ENCODE measurements around the gene OSM. TPM values are rescaled to one million over a fixed set of nuclear protein-coding genes. Genes with fewer than 3 reads are reported as not detected.
A peak's percentile ranks its signal among the peaks of the same experiment; 100 is the strongest.

OSM gene
- 10 to 100 TPM in 2 of 5 donors, 1 to 10 TPM in 3; 5.9 to 16.5 (median 7.4) TPM for total RNA-seq
- 11.5 TPM for total RNA-seq (2013)
- 0.50 to 73.9 (median 33.2) reads per million in 29 experiments for total RNA-seq

- Histone ChIP-seq H3K36me3 (ENCODE audit: control insufficient read depth in 2 of 2, extremely low read depth in 1 of 2, insufficient read depth in 1 of 2, low read length in 1 of 2) (peaks cover 5 to 23% of the 10 kb centered on the region in 2 donors), H3K4me1 (ENCODE audit: control insufficient read depth in 1 of 2, extremely low read depth in 1 of 2, insufficient read depth in 2 of 2, low read length in 2 of 2) (peaks cover 7 to 65% of the 10 kb centered on the region in 2 experiments), H3K9me3 (no peaks in the 10 kb centered on the region), H3K27ac (ENCODE audit: low read length) (peak within 1 kb of the TSS; percentile 100), H3K4me3 (ENCODE audit: control insufficient read depth in 1 of 2, extremely low read depth in 1 of 2, low read length in 1 of 2) (peak within 1 kb of the TSS; percentile 67 to 92), H3K27me3 (replicated peaks in 1 of 2; ENCODE audit: control insufficient read depth in 2 of 2, extremely low read depth in 1 of 2, insufficient read depth in 2 of 2, low read length in 1 of 2) (no peaks in the 10 kb centered on the region)
- Mint-ChIP-seq H3K27ac (peak within 1 kb of the TSS; percentile 94 to 96), H3K9me3 (no peaks in the 10 kb centered on the region), H3K36me3 (peaks cover 4% of the 10 kb centered on the region), H3K4me3 (peak within 1 kb of the TSS; percentile 86 to 91 (median 87)), H3K27me3 (no peaks in the 10 kb centered on the region), H3K4me1 (peaks cover 49 to 63% (median 56%) of the 10 kb centered on the region in 3 donors)
- POLR2A ChIA-PET, result interaction anchor here in 1 of 2 donors (0.7 to 0.8 kb wide), 2 partner anchors 230 to 324 kb away, joined by 3 to 4 read pairs; no protein-coding TSS in a partner anchor
- DNase-seq (peak; percentile 50 to 87 (median 69)), ATAC-seq (replicated peaks in 1 of 4) (peak; percentile 33 to 53 (median 45))
- CTCF ChIA-PET, result interaction anchor here in 1 of 2 donors (0.6 to 0.9 kb wide), 4 partner anchors 12 to 90 kb away, joined by 3 read pairs; no protein-coding TSS in a partner anchor
- 0% methylated on average over 29 of the region's 35 CpGs for WGBS (ENCODE audit: insufficient coverage)
These were observed at the start of gene OSM for GRCh38 chr22:30266445-30267381. OSM (minus strand) TSS chr22:30266851; CDS start chr22:30266799, 52 bp downstream.

- WGBS (ENCODE audit: insufficient coverage), result 100% methylated on average over 1 of the region's 2 CpGs
- no peaks in the 10 kb centered on the region for H3K27me3 Mint-ChIP-seq
- peak overlapping the region; percentile 52 for H3K27ac ChIP-seq (ENCODE audit: low read length)
- no peaks in the 10 kb centered on the region for H3K9me3 ChIP-seq
- DNase-seq (no peak), ATAC-seq (replicated peaks in 1 of 4) (peak in 1 of 4 experiments; percentile 23)
- H3K4me1 Mint-ChIP-seq, result peaks cover 97 to 98% (median 98%) of the 10 kb centered on the region in 3 donors
- peak overlapping the region; percentile 91 for H3K27ac Mint-ChIP-seq
- H3K36me3 Mint-ChIP-seq, result peaks cover 42% of the 10 kb centered on the region
- ChIA-PET CTCF (interaction anchor here (0.8 to 1.4 kb wide), 2 partner anchors 28 kb away, joined by 3 to 4 read pairs; no protein-coding TSS in a partner anchor), POLR2A (interaction anchor here in 1 of 2 donors (0.5 kb wide), 1 partner anchor 12 kb away, joined by 3 read pairs; no protein-coding TSS in a partner anchor)
- no peaks in the 10 kb centered on the region for H3K27me3 ChIP-seq (replicated peaks in 1 of 2; ENCODE audit: control insufficient read depth in 2 of 2, extremely low read depth in 1 of 2, insufficient read depth in 2 of 2, low read length in 1 of 2)
- peak overlapping the region; percentile 4 to 73 (median 8) for H3K4me3 Mint-ChIP-seq
- H3K9me3 Mint-ChIP-seq, result no peaks in the 10 kb centered on the region
- H3K4me3 ChIP-seq (ENCODE audit: control insufficient read depth in 1 of 2, extremely low read depth in 1 of 2, low read length in 1 of 2), result no peak overlapping the region
- H3K36me3 ChIP-seq (ENCODE audit: control insufficient read depth in 2 of 2, extremely low read depth in 1 of 2, insufficient read depth in 1 of 2, low read length in 1 of 2), result peaks cover 5 to 37% of the 10 kb centered on the region in 2 donors
- H3K4me1 ChIP-seq (ENCODE audit: control insufficient read depth in 1 of 2, extremely low read depth in 1 of 2, insufficient read depth in 2 of 2, low read length in 2 of 2), result peaks cover 76 to 99% of the 10 kb centered on the region in 2 experiments
These were observed 49.4 kb upstream of the OSM start for GRCh38 chr22:30315962-30316576.

- Mint-ChIP-seq H3K27ac (peak overlapping the region; percentile 91), H3K27me3 (no peaks in the 10 kb centered on the region), H3K9me3 (no peaks in the 10 kb centered on the region), H3K36me3 (peaks cover 35% of the 10 kb centered on the region), H3K4me1 (peaks cover 97 to 98% (median 98%) of the 10 kb centered on the region in 3 donors), H3K4me3 (peak overlapping the region in 2 of 3 donors; percentile 29 to 73)
- H3K27me3 ChIP-seq (replicated peaks in 1 of 2; ENCODE audit: control insufficient read depth in 2 of 2, extremely low read depth in 1 of 2, insufficient read depth in 2 of 2, low read length in 1 of 2), result no peaks in the 10 kb centered on the region
- H3K9me3 ChIP-seq, result no peaks in the 10 kb centered on the region
- DNase-seq (peak in 10 of 35 experiments; percentile 17 to 70 (median 32)), ATAC-seq (replicated peaks in 1 of 4) (peak in 3 of 4 experiments; percentile 46 to 70 (median 49))
- CTCF ChIA-PET, result interaction anchor here in 1 of 2 donors (1.0 to 2.3 kb wide), 2 partner anchors 26 to 35 kb away, joined by 3 to 15 read pairs; partner anchors contain the start of gene CASTOR1
- 14% methylated on average over 1 of the region's 8 CpGs for WGBS (ENCODE audit: insufficient coverage)
- peaks cover 76 to 99% of the 10 kb centered on the region in 2 experiments for H3K4me1 ChIP-seq (ENCODE audit: control insufficient read depth in 1 of 2, extremely low read depth in 1 of 2, insufficient read depth in 2 of 2, low read length in 2 of 2)
- peak overlapping the region; percentile 52 for H3K27ac ChIP-seq (ENCODE audit: low read length)
- no peak overlapping the region for H3K4me3 ChIP-seq (ENCODE audit: control insufficient read depth in 1 of 2, extremely low read depth in 1 of 2, low read length in 1 of 2)
- POLR2A ChIA-PET, result interaction anchor here in 1 of 2 donors (1.3 kb wide), 1 partner anchor 9 kb away, joined by 5 read pairs; no protein-coding TSS in a partner anchor
- peaks cover 4 to 27% of the 10 kb centered on the region in 2 donors for H3K36me3 ChIP-seq (ENCODE audit: control insufficient read depth in 2 of 2, extremely low read depth in 1 of 2, insufficient read depth in 1 of 2, low read length in 1 of 2)
These were observed 48.3 kb upstream of the OSM start for GRCh38 chr22:30314915-30315314.

GRCh38 chr22:30313527-30314363 lies 47.1 kb upstream of the OSM start:
- peaks cover 76 to 99% of the 10 kb centered on the region in 2 experiments for H3K4me1 ChIP-seq (ENCODE audit: control insufficient read depth in 1 of 2, extremely low read depth in 1 of 2, insufficient read depth in 2 of 2, low read length in 2 of 2)
- no peaks in the 10 kb centered on the region for H3K27me3 ChIP-seq (replicated peaks in 1 of 2; ENCODE audit: control insufficient read depth in 2 of 2, extremely low read depth in 1 of 2, insufficient read depth in 2 of 2, low read length in 1 of 2)
- WGBS (ENCODE audit: insufficient coverage), result 88% methylated on average over 2 of the region's 8 CpGs
- Mint-ChIP-seq H3K4me1 (peaks cover 97 to 98% (median 98%) of the 10 kb centered on the region in 3 donors), H3K9me3 (no peaks in the 10 kb centered on the region), H3K27me3 (no peaks in the 10 kb centered on the region), H3K4me3 (peak overlapping the region in 2 of 3 donors; percentile 15 to 73), H3K27ac (peak overlapping the region; percentile 91), H3K36me3 (peaks cover 24% of the 10 kb centered on the region)
- H3K4me3 ChIP-seq (ENCODE audit: control insufficient read depth in 1 of 2, extremely low read depth in 1 of 2, low read length in 1 of 2), result no peak overlapping the region
- H3K36me3 ChIP-seq (ENCODE audit: control insufficient read depth in 2 of 2, extremely low read depth in 1 of 2, insufficient read depth in 1 of 2, low read length in 1 of 2), result peaks cover 0 to 19% of the 10 kb centered on the region in 2 donors
- H3K27ac ChIP-seq (ENCODE audit: low read length), result peak overlapping the region; percentile 52
- DNase-seq (no peak), ATAC-seq (replicated peaks in 1 of 4) (no peak)
- no peaks in the 10 kb centered on the region for H3K9me3 ChIP-seq
- ChIA-PET CTCF (interaction anchor here in 1 of 2 donors (0.5 to 2.3 kb wide), 5 partner anchors 13 to 321 kb away, joined by 3 to 15 read pairs (median 6); partner anchors contain the start of genes CASTOR1 and TBC1D10A), POLR2A (interaction anchor here in 1 of 2 donors (0.6 to 1.3 kb wide), 3 partner anchors 10 to 264 kb away, joined by 5 read pairs; no protein-coding TSS in a partner anchor)

GRCh38 chr22:30312053-30312452 lies 45.4 kb upstream of the OSM start:
- Mint-ChIP-seq H3K4me3 (peak overlapping the region in 2 of 3 donors; percentile 10 to 73), H3K27ac (peak overlapping the region; percentile 98 to 99), H3K36me3 (peaks cover 15% of the 10 kb centered on the region), H3K9me3 (no peaks in the 10 kb centered on the region), H3K4me1 (peaks cover 96 to 98% (median 97%) of the 10 kb centered on the region in 3 donors), H3K27me3 (no peaks in the 10 kb centered on the region)
- Histone ChIP-seq H3K27me3 (replicated peaks in 1 of 2; ENCODE audit: control insufficient read depth in 2 of 2, extremely low read depth in 1 of 2, insufficient read depth in 2 of 2, low read length in 1 of 2) (no peaks in the 10 kb centered on the region), H3K27ac (ENCODE audit: low read length) (peak overlapping the region; percentile 86), H3K4me3 (ENCODE audit: control insufficient read depth in 1 of 2, extremely low read depth in 1 of 2, low read length in 1 of 2) (peak overlapping the region in 1 of 2 donors; percentile 10), H3K36me3 (ENCODE audit: control insufficient read depth in 2 of 2, extremely low read depth in 1 of 2, insufficient read depth in 1 of 2, low read length in 1 of 2) (peaks cover 0 to 10% of the 10 kb centered on the region in 2 donors), H3K9me3 (no peaks in the 10 kb centered on the region), H3K4me1 (ENCODE audit: control insufficient read depth in 1 of 2, extremely low read depth in 1 of 2, insufficient read depth in 2 of 2, low read length in 2 of 2) (peaks cover 88 to 99% of the 10 kb centered on the region in 2 experiments)
- ChIA-PET CTCF (no interaction called here), POLR2A (no interaction called here)
- ATAC-seq (replicated peaks in 1 of 4) (no peak), DNase-seq (no peak)
- WGBS (ENCODE audit: insufficient coverage), result 92% methylated on average over 4 of the region's 6 CpGs
